ENCODE measurements around the gene APOF. TPM values are rescaled to one million over a fixed set of nuclear protein-coding genes. Genes with fewer than 3 reads are reported as not detected.
A peak's percentile ranks its signal among the peaks of the same experiment; 100 is the strongest.

The APOF gene
- total and polyA plus RNA-seq, 2 of the 13 experiments (the other 11 are each of a cell fraction or from before 2014, with no cell fraction given) = 3.3 to 23.9 TPM

GRCh38 chr12:56377310-56377988 lies 14.8 kb upstream of the APOF start (continued):
- peak; percentile 57 for TF ChIP-seq CTCF (CRISPR knock-in tag; IDR thresholded peaks at IDR 0.05)

DNA sequence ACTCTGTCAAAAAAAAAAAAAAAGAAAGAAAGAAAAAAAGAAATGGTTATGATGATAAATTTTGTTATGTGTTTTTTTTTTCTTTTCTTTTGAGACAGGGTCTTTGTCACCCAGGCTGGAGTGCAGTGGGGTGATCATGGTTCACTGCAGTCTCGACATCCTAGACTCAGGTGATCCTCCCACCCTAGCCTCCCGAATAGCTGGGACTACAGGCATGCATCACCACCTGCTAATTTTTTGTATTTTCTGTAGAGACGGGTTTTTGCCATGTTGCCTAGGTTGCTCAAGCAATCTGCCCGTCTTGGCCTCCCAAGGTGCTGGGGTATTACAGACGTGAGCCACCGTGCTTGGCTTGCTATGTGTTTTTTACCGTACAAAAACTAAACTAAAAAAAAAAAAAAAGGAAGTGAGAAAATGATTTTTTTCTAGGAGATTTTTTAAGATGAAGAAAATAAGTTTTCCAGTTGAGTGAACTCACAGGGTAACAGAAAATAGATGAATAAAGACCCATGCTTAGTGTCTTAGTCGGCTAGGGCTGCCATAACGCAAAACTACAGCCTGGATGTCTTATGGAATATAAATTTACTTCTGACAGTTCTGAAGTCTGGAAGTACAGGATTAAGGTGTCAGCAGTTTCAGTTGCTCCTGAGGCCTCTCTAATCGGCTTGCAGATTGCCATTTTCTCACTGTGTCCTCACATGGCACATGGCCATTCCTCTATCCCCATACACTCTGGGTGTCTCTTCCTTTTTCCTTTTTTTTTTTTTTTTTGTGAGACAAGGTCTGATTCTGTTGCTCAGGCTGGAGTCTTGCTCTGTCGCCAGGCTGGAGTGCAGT lies 13.2 kb upstream of the APOF start:
- DNase-seq (ENCODE audit: low spot score) (no peak), ATAC-seq (no peak), FAIRE-seq (no peak)
- Histone ChIP-seq H3K4me1 (ENCODE audit: insufficient read depth, low read length) (peaks cover 45% of the 10 kb centered on the region), H3K36me3 (replicated peaks in 1 of 2; ENCODE audit: control insufficient read depth in 1 of 2, insufficient read depth in 2 of 2, low read length in 2 of 2) (no peaks in the 10 kb centered on the region), H3K27me3 (ENCODE audit: control insufficient read depth in 1 of 2, insufficient read depth in 2 of 2, low read length in 2 of 2) (no peaks in the 10 kb centered on the region), H3K9me3 (ENCODE audit: low read length) (no peaks in the 10 kb centered on the region), H3K4me3 (replicated peaks in 1 of 3; ENCODE audit: insufficient read depth in 1 of 3, low read depth in 2 of 3, low read length in 3 of 3) (no peak overlapping the region), H4K20me1 (ENCODE audit: insufficient read depth, low read length) (no peaks in the 10 kb centered on the region), H3K9ac (ENCODE audit: insufficient read depth, low read depth, low read length) (no peak overlapping the region), H3K79me2 (ENCODE audit: insufficient read depth, low read length) (no peaks in the 10 kb centered on the region), H3K4me2 (ENCODE audit: low read depth, low read length) (no peak overlapping the region), H3K27ac (ENCODE audit: extremely low read length, insufficient read depth, low read length) (no peak overlapping the region), H2AFZ (ENCODE audit: low read length) (no peak overlapping the region)
- ChIA-PET POLR2A (interaction anchor here (1.2 to 2.2 kb wide), 4 partner anchors 13 to 42 kb away, joined by 3 to 15 read pairs (median 6); partner anchors contain the start of genes APOF, PAN2 and STAT2), CTCF (ENCODE audit: low intra/inter-chr PET ratio, low total read pairs) (no interaction called here)
- BruUV-seq (replicated peaks) = no TSS peak
- intact Hi-C loops (cut with micrococcal nuclease; ENCODE audit: unreplicated experiment) = loop anchor here (1.0 kb wide), 1 partner anchor 11 kb away; no protein-coding TSS in a partner anchor
- 60% methylated on average over 11 of the region's 11 CpGs for WGBS (ENCODE audit: low lambda C conversion rate)
- in situ Hi-C loops (cut with HindIII; ENCODE audit: extremely low pct_ligation_motif_present, low pct_unique_long_range_greater_than_20kb) = no loop called here
- TF ChIP-seq SIX4 (CRISPR knock-in tag; IDR thresholded peaks at IDR 0.05) = no peak
- TF ChIP-seq, protein P1, sequence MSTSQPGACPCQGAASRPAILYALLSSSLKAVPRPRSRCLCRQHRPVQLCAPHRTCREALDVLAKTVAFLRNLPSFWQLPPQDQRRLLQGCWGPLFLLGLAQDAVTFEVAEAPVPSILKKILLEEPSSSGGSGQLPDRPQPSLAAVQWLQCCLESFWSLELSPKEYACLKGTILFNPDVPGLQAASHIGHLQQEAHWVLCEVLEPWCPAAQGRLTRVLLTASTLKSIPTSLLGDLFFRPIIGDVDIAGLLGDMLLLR (CRISPR knock-in tag; IDR thresholded peaks at IDR 0.05) = no peak
- no peak for TF ChIP-seq MLX (CRISPR knock-in tag; IDR thresholded peaks at IDR 0.05)
- no peak for TF ChIP-seq PCBP1 (IDR thresholded peaks at IDR 0.05; ENCODE audit: borderline replicate concordance, low read depth, low read length)
- TF ChIP-seq PITX1 (CRISPR knock-in tag; IDR thresholded peaks at IDR 0.05) = no peak
- no peak for TF ChIP-seq GABPB1 (CRISPR knock-in tag; IDR thresholded peaks at IDR 0.05)
- no peak for TF ChIP-seq ZNF136 (CRISPR knock-in tag; IDR thresholded peaks at IDR 0.05; ENCODE audit: low read depth)
- TF ChIP-seq HNF4A (CRISPR knock-in tag; IDR thresholded peaks at IDR 0.05) = no peak
